ENCODE measurements around the gene PDCD2L.
"Not testable (repeated sequence)": the region's sequence is repeated elsewhere in the genome, so short reads cannot be mapped to it uniquely, and the experiment has no call there.

PDCD2L gene

GRCh38 chr19:34426096-34426661 lies 22.0 kb downstream of the PDCD2L start:
- DNase-seq: no peak

- DNase-seq: no peak
Measured at GRCh38 chr19:34428549-34429285, 24.5 kb downstream of the PDCD2L start.

- no peak for DNase-seq
Measured at GRCh38 chr19:34429553-34429952, 25.4 kb downstream of the PDCD2L start.

GRCh38 chr19:34430738-34431625 lies 26.8 kb downstream of the PDCD2L start:
- DNase-seq: no peak

- DNase-seq: no peak
Measured at GRCh38 chr19:34431681-34432402, 27.6 kb downstream of the PDCD2L start.

- no peak for DNase-seq
Measured at GRCh38 chr19:34432797-34433196, 28.6 kb downstream of the PDCD2L start.

GRCh38 chr19:34436716-34437115 lies 32.5 kb downstream of the PDCD2L start:
- DNase-seq: no peak

- no peak for DNase-seq
Measured at GRCh38 chr19:34448191-34448590, 44.0 kb downstream of the PDCD2L start.

GRCh38 chr19:34452723-34453122 lies 48.5 kb downstream of the PDCD2L start:
- DNase-seq: no peak

- DNase-seq: no peak
Measured at GRCh38 chr19:34454091-34454490, 49.9 kb downstream of the PDCD2L start.

GRCh38 chr19:34454685-34455084 lies 50.5 kb downstream of the PDCD2L start:
- no peak for DNase-seq

GRCh38 chr19:34455783-34456480 lies 51.7 kb downstream of the PDCD2L start:
- not testable (repeated sequence) for DNase-seq

- DNase-seq: no peak
Measured at GRCh38 chr19:34457446-34457845, 53.2 kb downstream of the PDCD2L start.

- DNase-seq: no peak
Measured at GRCh38 chr19:34458677-34459076, 54.5 kb downstream of the PDCD2L start.

GRCh38 chr19:34459614-34460013 lies 55.4 kb downstream of the PDCD2L start:
- DNase-seq: no peak

- no peak for DNase-seq
Measured at GRCh38 chr19:34461375-34462100, 57.3 kb downstream of the PDCD2L start.

GRCh38 chr19:34464785-34465184 lies 60.6 kb downstream of the PDCD2L start:
- DNase-seq: not testable (repeated sequence)

- no peak for DNase-seq
Measured at GRCh38 chr19:34468409-34468808, 64.2 kb downstream of the PDCD2L start.

GRCh38 chr19:34469026-34469425 lies 64.8 kb downstream of the PDCD2L start:
- DNase-seq: not testable (repeated sequence)

- DNase-seq: no peak
Measured at GRCh38 chr19:34471906-34472700, 67.9 kb downstream of the PDCD2L start.

Data from GOT3 (cell line).